SU-DHL-6 (cell line): Measurements from ENCODE around the gene SCUBE1.

ENCODE experiments used
- H2AFZ ChIP-seq: fragments of 200-600 bp; sonication (generic); 2 replicates; pipeline ENCODE4 v1.6.1; 2014; ENCODE audit warnings: low read depth, mild to moderate bottlenecking, moderate library complexity, mixed read lengths, antibody characterized with exemption, low read length; ENCODE audit not compliant: severe bottlenecking
- H3F3A ChIP-seq: fragments of 200-600 bp; shearing (Covaris generic); 2 replicates; pipeline ENCODE4 v1.6.0; 2016; ENCODE audit warnings: antibody characterized with exemption, mild to moderate bottlenecking; ENCODE audit not compliant: insufficient read depth
- H3K27ac ChIP-seq: fragments of 200-600 bp; sonication (generic); 2 replicates; pipeline ENCODE4 v1.5.1; 2016; ENCODE audit warnings: low read depth, mild to moderate bottlenecking, low read length, moderate library complexity, mixed read lengths
- H3K27me3 ChIP-seq: fragments of 200-600 bp; sonication (generic), shearing (Covaris generic); 2 replicates; pipeline ENCODE4 v1.6.0; 2014; ENCODE audit warnings: mild to moderate bottlenecking, low read length
- H3K36me3 ChIP-seq: fragments of 200-600 bp; sonication (generic); 2 replicates; pipeline ENCODE4 v1.6.1; 2014; ENCODE audit warnings: mild to moderate bottlenecking, low read length, mixed read lengths
- H3K4me2 ChIP-seq: fragments of 300-600, 200-600 bp; shearing (Covaris generic), sonication (generic); 2 replicates; pipeline ENCODE4 v1.6.0; 2014; ENCODE audit warnings: low read length, low read depth, mild to moderate bottlenecking; ENCODE audit not compliant: poor library complexity, severe bottlenecking
- H3K4me3 ChIP-seq: fragments of 200-600 bp; sonication (generic); 2 replicates; pipeline ENCODE4 v1.5.1; 2014; ENCODE audit warnings: antibody characterized with exemption, low read length, mild to moderate bottlenecking, mixed read lengths; ENCODE audit not compliant: insufficient read depth, poor library complexity, severe bottlenecking
- H3K79me2 ChIP-seq: fragments of 200-600 bp; sonication (generic); 2 replicates; pipeline ENCODE4 v1.6.1; 2014; ENCODE audit warnings: mild to moderate bottlenecking, low read length, moderate library complexity; ENCODE audit not compliant: insufficient read depth
- H3K9ac ChIP-seq: fragments of 200-600 bp; sonication (generic); 2 replicates; pipeline ENCODE4 v1.7.0; 2014; ENCODE audit warnings: mild to moderate bottlenecking, low read length
- H3K9me2 ChIP-seq: fragments of 200-600 bp; sonication (generic); replicated peaks from 2 replicates; pipeline ENCODE4 v1.6.1; 2014; ENCODE audit warnings: low read length; ENCODE audit not compliant: insufficient read depth
- H3K9me3 ChIP-seq: fragments of 200-600 bp; sonication (generic); 2 replicates; pipeline ENCODE4 v1.6.1; 2014; ENCODE audit warnings: low read length, mixed read lengths; ENCODE audit not compliant: insufficient read depth
- H4K20me1 ChIP-seq: fragments of 200-600 bp; sonication (generic); 2 replicates; pipeline ENCODE4 v1.6.1; 2014; ENCODE audit warnings: low read depth, mild to moderate bottlenecking, antibody characterized with exemption, low read length, moderate library complexity, mixed read lengths
- EZH2phosphoT487 ChIP-seq: fragments of 200-600 bp; sonication (generic), shearing (Covaris generic); conservative IDR thresholded peaks from 2 replicates; pipeline ENCODE4 v1.6.1; 2018; ENCODE audit warnings: mild to moderate bottlenecking, antibody characterized with exemption, low read length, moderate library complexity, mixed read lengths
- TF ChIP-seq, protein P1 (sequence below): fragments of 200-600 bp; sonication (generic); IDR thresholded peaks from one replicate; pipeline ENCODE4 v1.5.1; 2017; ENCODE audit warnings: antibody characterized with exemption, mild to moderate bottlenecking, low read length, moderate library complexity; ENCODE audit not compliant: insufficient read depth, poor library complexity, severe bottlenecking

Gene SCUBE1

DNA sequence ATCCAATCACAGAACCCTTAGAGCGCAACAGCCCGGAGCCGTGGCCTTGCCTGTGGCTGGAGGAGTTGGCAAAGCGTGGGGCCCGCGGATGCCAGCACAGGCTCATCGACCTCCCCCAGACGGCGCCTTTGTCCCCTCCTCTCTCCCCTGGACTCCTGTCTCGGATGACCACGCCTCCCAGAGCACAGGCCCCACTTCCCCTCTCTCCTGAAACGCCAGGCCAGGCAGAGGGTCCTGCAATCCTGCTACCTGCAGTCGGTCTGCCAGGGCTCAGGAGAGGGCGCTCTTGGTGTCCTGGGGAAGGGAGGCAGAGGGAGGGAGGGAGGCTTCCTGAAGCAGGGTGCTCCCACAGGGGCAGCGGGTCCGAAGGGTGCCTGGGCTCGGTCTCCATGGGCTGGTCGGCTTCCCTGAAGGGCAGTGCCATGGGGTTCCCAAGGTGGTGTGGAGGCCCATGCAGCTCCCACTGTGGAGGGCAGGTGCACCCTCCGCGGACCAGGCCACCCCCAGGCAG is 139.6 kb downstream of the SCUBE1 start:
- Histone ChIP-seq H4K20me1 (no peaks in the 10 kb centered on the region), H3K27me3 (no peaks in the 10 kb centered on the region), H3K36me3 (no peaks in the 10 kb centered on the region), H3F3A (no peaks in the 10 kb centered on the region), H3K4me3 (no peak overlapping the region), H3K27ac (no peak overlapping the region), H3K9me3 (no peaks in the 10 kb centered on the region), H2AFZ (no peak overlapping the region), H3K79me2 (no peaks in the 10 kb centered on the region), H3K9ac (no peak overlapping the region), H3K9me2 (no peaks in the 10 kb centered on the region), H3K4me2 (no peak overlapping the region)
- TF ChIP-seq EZH2phosphoT487: no peak
- TF ChIP-seq, protein P1, sequence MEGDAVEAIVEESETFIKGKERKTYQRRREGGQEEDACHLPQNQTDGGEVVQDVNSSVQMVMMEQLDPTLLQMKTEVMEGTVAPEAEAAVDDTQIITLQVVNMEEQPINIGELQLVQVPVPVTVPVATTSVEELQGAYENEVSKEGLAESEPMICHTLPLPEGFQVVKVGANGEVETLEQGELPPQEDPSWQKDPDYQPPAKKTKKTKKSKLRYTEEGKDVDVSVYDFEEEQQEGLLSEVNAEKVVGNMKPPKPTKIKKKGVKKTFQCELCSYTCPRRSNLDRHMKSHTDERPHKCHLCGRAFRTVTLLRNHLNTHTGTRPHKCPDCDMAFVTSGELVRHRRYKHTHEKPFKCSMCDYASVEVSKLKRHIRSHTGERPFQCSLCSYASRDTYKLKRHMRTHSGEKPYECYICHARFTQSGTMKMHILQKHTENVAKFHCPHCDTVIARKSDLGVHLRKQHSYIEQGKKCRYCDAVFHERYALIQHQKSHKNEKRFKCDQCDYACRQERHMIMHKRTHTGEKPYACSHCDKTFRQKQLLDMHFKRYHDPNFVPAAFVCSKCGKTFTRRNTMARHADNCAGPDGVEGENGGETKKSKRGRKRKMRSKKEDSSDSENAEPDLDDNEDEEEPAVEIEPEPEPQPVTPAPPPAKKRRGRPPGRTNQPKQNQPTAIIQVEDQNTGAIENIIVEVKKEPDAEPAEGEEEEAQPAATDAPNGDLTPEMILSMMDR: no peak

DNA sequence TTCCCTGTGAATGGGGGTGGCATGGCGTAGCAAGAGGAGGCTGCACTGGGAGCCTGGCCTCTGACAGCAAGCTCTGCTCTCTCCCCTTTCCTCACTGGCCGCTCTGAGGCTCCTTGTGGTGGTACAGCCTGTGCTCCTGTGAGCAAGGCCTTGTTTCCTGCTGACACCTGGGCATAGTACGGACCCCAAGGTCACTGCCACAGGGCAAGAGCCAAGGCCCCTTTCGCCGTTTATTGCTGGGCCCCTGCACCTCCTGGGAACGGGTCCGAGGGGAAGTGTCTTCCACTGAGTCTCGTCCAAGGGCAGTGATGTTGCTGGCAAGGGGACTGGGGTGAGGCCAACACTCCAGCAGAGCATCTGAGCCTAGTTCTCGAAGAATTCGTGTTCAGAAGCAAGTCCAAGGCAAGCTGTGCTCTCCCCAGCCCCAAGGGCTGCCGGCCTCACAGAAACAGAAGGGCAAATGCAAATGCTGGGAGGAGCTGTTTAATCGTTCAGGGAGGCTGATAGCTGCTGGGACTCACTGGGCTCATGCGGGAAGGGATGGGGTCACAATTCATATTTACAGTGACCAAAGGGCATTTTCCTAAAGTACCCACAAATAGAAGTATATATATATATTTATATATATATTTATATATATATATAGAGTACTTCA is 140.3 kb downstream of the SCUBE1 start:
- Histone ChIP-seq H3K9me3 (no peaks in the 10 kb centered on the region), H3K79me2 (no peaks in the 10 kb centered on the region), H2AFZ (no peak overlapping the region), H3K27me3 (no peaks in the 10 kb centered on the region), H3K27ac (no peak overlapping the region), H3K4me3 (no peak overlapping the region), H3K4me2 (no peak overlapping the region), H3K9me2 (no peaks in the 10 kb centered on the region), H4K20me1 (no peaks in the 10 kb centered on the region), H3K36me3 (no peaks in the 10 kb centered on the region), H3K9ac (no peak overlapping the region), H3F3A (no peaks in the 10 kb centered on the region)
- TF ChIP-seq EZH2phosphoT487: no peak
- TF ChIP-seq, protein P1: no peak

GRCh38 chr22:43202326-43202725 is 140.8 kb downstream of the SCUBE1 start:
- Histone ChIP-seq H3K27me3 (no peaks in the 10 kb centered on the region), H3K9me2 (no peaks in the 10 kb centered on the region), H3K4me2 (no peak overlapping the region), H3K9ac (no peak overlapping the region), H3F3A (no peaks in the 10 kb centered on the region), H3K27ac (no peak overlapping the region), H2AFZ (no peak overlapping the region), H3K79me2 (no peaks in the 10 kb centered on the region), H3K4me3 (no peak overlapping the region), H3K9me3 (no peaks in the 10 kb centered on the region), H4K20me1 (no peaks in the 10 kb centered on the region), H3K36me3 (no peaks in the 10 kb centered on the region)
- TF ChIP-seq, protein P1: no peak
- TF ChIP-seq EZH2phosphoT487: no peak
